ENCODE measurements around the gene SPAG16. TPM values are rescaled to one million over a fixed set of nuclear protein-coding genes. Genes with fewer than 3 reads are reported as not detected.
A peak's percentile ranks its signal among the peaks of the same experiment; 100 is the strongest.

Gene SPAG16
- total RNA-seq, 1 experiment from 2014 or later = 16.0 TPM

GRCh38 chr2:214358506-214358905 is 1074.2 kb downstream of the SPAG16 start:
- Mint-ChIP-seq H3K27ac (no peak overlapping the region), H3K27me3 (ENCODE audit: low read depth) (peaks cover 7% of the 10 kb centered on the region), H3K9me3 (peaks cover 24% of the 10 kb centered on the region), H3K36me3 (peaks cover 22% of the 10 kb centered on the region), H3K4me1 (peaks cover 14% of the 10 kb centered on the region), H3K4me3 (no peak overlapping the region)
- POLR2A ChIA-PET = no interaction called here
- CTCF ChIA-PET = no interaction called here
- peak; percentile 81 for ATAC-seq
- TF ChIP-seq TEAD1 (CRISPR knock-in tag; IDR thresholded peaks at IDR 0.05) (no peak), ZBTB21 (CRISPR knock-in tag; IDR thresholded peaks at IDR 0.05; ENCODE audit: borderline replicate concordance) (no peak), JUN (CRISPR knock-in tag; IDR thresholded peaks at IDR 0.05) (no peak), CREB1 (CRISPR knock-in tag; IDR thresholded peaks at IDR 0.05) (no peak), CBFB (CRISPR knock-in tag; IDR thresholded peaks at IDR 0.05; ENCODE audit: low read depth) (no peak), CTCF (IDR thresholded peaks at IDR 0.05) (no peak), HMGXB4 (CRISPR knock-in tag; IDR thresholded peaks at IDR 0.05) (no peak), IRF1 (CRISPR knock-in tag; IDR thresholded peaks at IDR 0.05) (no peak), ZNF425 (CRISPR knock-in tag; conservative IDR thresholded peaks at IDR 0.05) (no peak), E2F5 (CRISPR knock-in tag; IDR thresholded peaks at IDR 0.05) (no peak), JAZF1 (CRISPR knock-in tag; IDR thresholded peaks at IDR 0.05) (no peak), ZBTB43 (CRISPR knock-in tag; IDR thresholded peaks at IDR 0.05) (no peak), SMAD4 (CRISPR knock-in tag; IDR thresholded peaks at IDR 0.05) (no peak), NR1H2 (CRISPR knock-in tag; IDR thresholded peaks at IDR 0.05) (no peak), ATF1 (CRISPR knock-in tag; IDR thresholded peaks at IDR 0.05) (no peak)
- no peak for DNase-seq (ENCODE audit: low spot score)

- no peak overlapping the region for H3K4me3 Mint-ChIP-seq
- H3K36me3 Mint-ChIP-seq = peaks cover 21% of the 10 kb centered on the region
- DNase-seq (ENCODE audit: low spot score) (no peak), ATAC-seq (no peak)
- H3K9me3 Mint-ChIP-seq = peaks cover 23% of the 10 kb centered on the region
- peaks cover 14% of the 10 kb centered on the region for H3K4me1 Mint-ChIP-seq
- CTCF ChIA-PET = no interaction called here
- peaks cover 7% of the 10 kb centered on the region for H3K27me3 Mint-ChIP-seq (ENCODE audit: low read depth)
- no peak overlapping the region for H3K27ac Mint-ChIP-seq
- POLR2A ChIA-PET = no interaction called here
- TF ChIP-seq E2F5 (CRISPR knock-in tag; IDR thresholded peaks at IDR 0.05) (no peak), CBFB (CRISPR knock-in tag; IDR thresholded peaks at IDR 0.05; ENCODE audit: low read depth) (no peak), ESRRA (CRISPR knock-in tag; IDR thresholded peaks at IDR 0.05; ENCODE audit: borderline replicate concordance) (no peak), ZMAT4 (CRISPR knock-in tag; IDR thresholded peaks at IDR 0.05) (no peak), FOXP4 (CRISPR knock-in tag; IDR thresholded peaks at IDR 0.05) (no peak), FOXJ3 (CRISPR knock-in tag; IDR thresholded peaks at IDR 0.05; ENCODE audit: borderline replicate concordance) (no peak), IRF2 (CRISPR knock-in tag; IDR thresholded peaks at IDR 0.05; ENCODE audit: borderline replicate concordance, low read depth) (no peak), NFATC4 (CRISPR knock-in tag; IDR thresholded peaks at IDR 0.05) (no peak), TEAD1 (CRISPR knock-in tag; IDR thresholded peaks at IDR 0.05) (no peak), NR1H2 (CRISPR knock-in tag; IDR thresholded peaks at IDR 0.05) (no peak), ZBTB21 (CRISPR knock-in tag; IDR thresholded peaks at IDR 0.05; ENCODE audit: borderline replicate concordance) (no peak)
Observed at GRCh38 chr2:214361116-214361515, 1076.9 kb downstream of the SPAG16 start.
